GM12878 (cell line): Measurements from ENCODE around the gene SPAG9. TPM values are rescaled to one million over a fixed set of nuclear protein-coding genes. Genes with fewer than 3 reads are reported as not detected.
A peak's percentile ranks its signal among the peaks of the same experiment; 100 is the strongest.

Source experiments
- ATAC-seq: fragments of 200-7000 bp; cut with Tn5 transposase; 3 replicates; pipeline ENCODE4 v1.9.1; 2020; ENCODE audit warnings: mild to moderate bottlenecking, moderate library complexity
- BruUV-seq: library from RNA; stranded (reverse); fragments of 400-500 nt; replicated peaks from 2 replicates; lab custom pipeline; 2021; lab: Mats Ljungman, UMichigan
- CTCF ChIA-PET: fragments of 300-600 bp; sonication (Branson Sonifier 250); formaldehyde crosslinking; extraction: SDS; loops from one replicate; lab custom pipeline; 2021; ENCODE audit warnings: inconsistent platforms; lab: Yijun Ruan, JAX
- POLR2A ChIA-PET: fragments of 350-600 bp; formaldehyde crosslinking; extraction: SDS; loops from one replicate; lab custom pipeline; 2021; ENCODE audit warnings: inconsistent platforms; lab: Charles Lee
- RAD21 ChIA-PET: fragments of 300-600 bp; sonication (Branson Sonifier 250); formaldehyde crosslinking; loops from one replicate; lab custom pipeline; 2023; ENCODE audit warnings: antibody characterized with exemption; ENCODE audit not compliant: unreplicated experiment; lab: Charles Lee
- SMC1A ChIA-PET: fragments of 300-600 bp; sonication (Branson Sonifier 250); formaldehyde crosslinking; loops from one replicate; lab custom pipeline; 2023; ENCODE audit not compliant: unreplicated experiment, uncharacterized antibody; lab: Charles Lee
- DNase-seq: peaks from one replicate; pipeline ENCODE4 v3.0.0-alpha.2; 2011; ENCODE audit warnings: low read depth, low spot score
- FAIRE-seq: peaks from 3 replicates; lab custom pipeline; 2011; peaks lifted over from hg19 to GRCh38; lab: Jason Lieb, UNC
- H2AFZ ChIP-seq: 2 replicates; pipeline ENCODE4 v1.6.0; 2011; ENCODE audit warnings: low read depth, low read length, control low read depth; ENCODE audit not compliant: control insufficient read depth
- H3K27ac ChIP-seq: 2 replicates; pipeline ENCODE4 v1.5.1; 2011; ENCODE audit warnings: control low read depth; ENCODE audit not compliant: control insufficient read depth, insufficient read depth
- H3K27me3 ChIP-seq, 2 experiments: replicated peaks in 1 of 2; 2 replicates each; pipeline versions ENCODE4 v1.6.0 to v1.6.1; 2011; ENCODE audit warnings: low read length in 1 of 2; ENCODE audit not compliant: control insufficient read depth in 2 of 2, insufficient read depth in 2 of 2
- H3K36me3 ChIP-seq, 2 experiments: 2 replicates each; pipeline ENCODE4 v1.5.1; 2011; ENCODE audit warnings: low read length in 1 of 2; ENCODE audit not compliant: control insufficient read depth in 2 of 2, insufficient read depth in 2 of 2
- H3K4me1 ChIP-seq: 2 replicates; pipeline ENCODE4 v1.6.1; 2011; ENCODE audit warnings: mild to moderate bottlenecking, low read length, moderate library complexity, mixed read lengths; ENCODE audit not compliant: control insufficient read depth, insufficient read depth
- H3K4me2 ChIP-seq: 2 replicates; pipeline ENCODE4 v1.6.0; 2011; ENCODE audit warnings: control low read depth; ENCODE audit not compliant: control insufficient read depth, insufficient read depth
- H3K4me3 ChIP-seq: fragments of 200-600 bp; sonication (generic); 2 replicates; pipeline ENCODE4 v1.5.1; 2016
- H3K79me2 ChIP-seq: 2 replicates; pipeline ENCODE4 v1.6.0; 2011; ENCODE audit warnings: low read length; ENCODE audit not compliant: control insufficient read depth, insufficient read depth
- H3K9ac ChIP-seq: 2 replicates; pipeline ENCODE4 v1.8.0; 2011; ENCODE audit warnings: low read length, control low read depth, mixed read lengths; ENCODE audit not compliant: control insufficient read depth, insufficient read depth
- H3K9me3 ChIP-seq: replicated peaks from 3 replicates; pipeline ENCODE4 v1.5.1; 2011; ENCODE audit warnings: mild to moderate bottlenecking, low read length; ENCODE audit not compliant: control insufficient read depth, insufficient read depth
- H4K20me1 ChIP-seq: 2 replicates; pipeline ENCODE4 v1.6.0; 2011; ENCODE audit not compliant: control insufficient read depth, insufficient read depth
- CBX5 ChIP-seq: sonication (generic); IDR thresholded peaks from 2 replicates; pipeline ENCODE4 v1.6.1; 2016; ENCODE audit warnings: low read depth, moderate library complexity, mild to moderate bottlenecking, inconsistent platforms
- CEBPB ChIP-seq, 2 experiments: fragments of 150-350 bp in 1 of 2; IDR thresholded peaks; 2 replicates each; pipeline ENCODE4 v1.6.1; 2012 to 2014; ENCODE audit warnings: low read depth in 2 of 2, low read length in 2 of 2, borderline replicate concordance in 1 of 2, inconsistent platforms in 1 of 2
- MTA2 ChIP-seq: fragments of 450-650 bp; IDR thresholded peaks from 2 replicates; pipeline ENCODE4 v1.6.1; 2016; ENCODE audit warnings: low read depth, mild to moderate bottlenecking, moderate library complexity
- MTA3 ChIP-seq: IDR thresholded peaks from 2 replicates; pipeline ENCODE4 v1.6.1; 2012; ENCODE audit warnings: low read length, inconsistent platforms, borderline replicate concordance
- NBN ChIP-seq: fragments of 450-650 bp; IDR thresholded peaks from 2 replicates; pipeline ENCODE4 v1.6.1; 2016
- NFYB ChIP-seq: IDR thresholded peaks from 2 replicates; pipeline ENCODE4 v1.6.1; 2011; ENCODE audit warnings: low read depth, mild to moderate bottlenecking, low read length, improper control_type of control experiment, moderate library complexity; ENCODE audit not compliant: insufficient read depth
- POLR2AphosphoS2 ChIP-seq: IDR thresholded peaks from 2 replicates; pipeline ENCODE4 v1.6.1; 2011; ENCODE audit warnings: low read depth, mild to moderate bottlenecking, low read length, improper control_type of control experiment, moderate library complexity
- SMAD5 ChIP-seq: IDR thresholded peaks from 2 replicates; pipeline ENCODE4 v1.6.1; 2016; ENCODE audit warnings: antibody characterized with exemption, low read depth
- TBL1XR1 ChIP-seq: IDR thresholded peaks from 2 replicates; pipeline ENCODE4 v1.6.1; 2012; ENCODE audit warnings: low read depth, low read length, improper control_type of control experiment
- ZNF207 ChIP-seq: fragments of 450-650 bp; IDR thresholded peaks from 2 replicates; pipeline ENCODE4 v1.6.1; 2014; ENCODE audit warnings: antibody characterized with exemption, mild to moderate bottlenecking, borderline replicate concordance
- WGBS: methylation state at CpG from one replicate; pipeline ENCODE4 v1.1.6; 2016; ENCODE audit warnings: low lambda C conversion rate; ENCODE audit not compliant: insufficient replicate concordance, insufficient coverage; ENCODE audit errors: missing lambda C conversion rate; 5-methylcytosine and 5-hydroxymethylcytosine counted together
- in situ Hi-C: fragments of 300-500 bp; cut with MboI; formaldehyde crosslinking; loops from 9 replicates; pipeline ENCODE4 v1.14.3; 2018; ENCODE audit warnings: mixed read lengths
- intact Hi-C: fragments of 100-400 bp; cut with micrococcal nuclease; formaldehyde crosslinking; loops from one replicate; pipeline ENCODE4 v1.14.2; 2022; ENCODE audit not compliant: unreplicated experiment
- polyA plus RNA-seq, 11 experiments: library from polyadenylated mRNA; depleted of rRNA in 4 of 11; unstranded in 6 of 11; stranded (reverse) in 5 of 11; fragments of >200 nt; fragmentation: Nextera tagmentation in 4 of 11; fragmentation: Illumina TruSeq in 1 of 11; extraction: Ambion mirVana in 4 of 11; extraction: Trizol in 1 of 11; gene quantifications; 1 replicate in 1 of 11; 2 replicates in 10 of 11; pipeline versions ENCODE4 v1.2.1 to v1.2.3, GENCODE V29; 2011 to 2016; ENCODE audit warnings: inconsistent platforms in 2 of 11, missing spikeins in 2 of 11, low read depth in 1 of 11
- total RNA-seq, 4 experiments: library from RNA; depleted of rRNA in 3 of 4; stranded (reverse); fragments of >200 nt in 3 of 4; fragmentation: Illumina TruSeq in 1 of 4; extraction: Trizol in 1 of 4; gene quantifications; 2 replicates each; pipeline versions ENCODE4 v1.2.1 to v1.2.3, GENCODE V29; 2013 to 2021
- TF ChIP-seq, protein P1 (sequence below): fragments of 450-650 bp; IDR thresholded peaks from 2 replicates; pipeline ENCODE4 v1.6.1; 2017; ENCODE audit warnings: mild to moderate bottlenecking
- TF ChIP-seq, protein P2 (sequence below): fragments of 450-650 bp; IDR thresholded peaks from 2 replicates; pipeline ENCODE4 v1.6.1; 2016; ENCODE audit warnings: mild to moderate bottlenecking

Gene SPAG9
- total and polyA plus RNA-seq, 10 of the 15 experiments (the other 5 are each of a cell fraction or from before 2014, with no cell fraction given), result 6.6 to 42.0 (median 24.9) TPM

DNA sequence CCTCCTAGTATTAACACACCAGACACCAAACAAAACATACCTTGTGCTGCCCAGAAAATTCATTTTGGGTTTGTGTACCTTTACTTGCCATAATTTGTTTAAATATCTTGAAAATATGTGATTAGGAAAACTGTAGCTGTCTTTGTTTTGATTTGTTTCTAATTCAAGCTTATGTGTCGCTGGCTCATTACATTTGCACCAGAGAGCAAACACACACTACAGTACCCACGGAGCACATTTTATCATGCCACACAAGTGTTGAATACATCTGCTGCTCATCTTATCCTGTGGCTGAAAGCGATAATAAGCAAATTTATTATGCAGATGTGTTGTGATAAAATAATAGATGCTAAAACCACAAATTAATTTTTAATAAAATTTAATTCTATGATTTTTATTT is 63.1 kb downstream of the SPAG9 start:
- no TSS peak for BruUV-seq
- ChIA-PET POLR2A (interaction anchor here (0.7 to 1.0 kb wide), 2 partner anchors 9 to 59 kb away, joined by 3 to 5 read pairs; no protein-coding TSS in a partner anchor), CTCF (interaction anchor here (0.6 to 24.6 kb wide), 21 partner anchors 8 to 839 kb away, joined by 3 to 472 read pairs (median 8); partner anchors contain the start of gene NME1), RAD21 (interaction anchor here (0.7 to 7.1 kb wide), 9 partner anchors 10 to 205 kb away, joined by 3 to 147 read pairs (median 7); partner anchors contain the start of gene NME1), SMC1A (interaction anchor here (0.9 to 10.2 kb wide), 13 partner anchors 12 to 205 kb away, joined by 3 to 241 read pairs (median 5); partner anchors contain the start of gene NME1)
- ATAC-seq (no peak), DNase-seq (no peak), FAIRE-seq (no peak)
- in situ Hi-C loops (no loop called here), intact Hi-C loops (loop anchor here (2.0 kb wide), 1 partner anchor 95 kb away; the partner anchor contains the start of gene NME1)
- no peak overlapping the region for H3K4me3 ChIP-seq
- 96% methylated on average over 3 of the region's 3 CpGs for WGBS
- no peak overlapping the region for H3K4me2 ChIP-seq
- H3K79me2 ChIP-seq, result peaks cover 1% of the 10 kb centered on the region
- no peak for TF ChIP-seq MTA3
- no peak for TF ChIP-seq TBL1XR1
- TF ChIP-seq CEBPB (IDR thresholded peaks at IDR 0.05; ENCODE audit: borderline replicate concordance in 1 of 2, low read depth in 2 of 2, low read length in 2 of 2), result no peak
- TF ChIP-seq CBX5, result no peak
- no peak overlapping the region for H2AFZ ChIP-seq
- H3K9me3 ChIP-seq, result no peaks in the 10 kb centered on the region; the same call in 2 of the 3 replicates
- H3K4me1 ChIP-seq, result peaks cover 20% of the 10 kb centered on the region
- H3K27me3 ChIP-seq, result no peaks in the 10 kb centered on the region
- H3K36me3 ChIP-seq, result no peaks in the 10 kb centered on the region
- H3K9ac ChIP-seq, result no peak overlapping the region
- no peak overlapping the region for H3K27ac ChIP-seq
- no peaks in the 10 kb centered on the region for H4K20me1 ChIP-seq

DNA sequence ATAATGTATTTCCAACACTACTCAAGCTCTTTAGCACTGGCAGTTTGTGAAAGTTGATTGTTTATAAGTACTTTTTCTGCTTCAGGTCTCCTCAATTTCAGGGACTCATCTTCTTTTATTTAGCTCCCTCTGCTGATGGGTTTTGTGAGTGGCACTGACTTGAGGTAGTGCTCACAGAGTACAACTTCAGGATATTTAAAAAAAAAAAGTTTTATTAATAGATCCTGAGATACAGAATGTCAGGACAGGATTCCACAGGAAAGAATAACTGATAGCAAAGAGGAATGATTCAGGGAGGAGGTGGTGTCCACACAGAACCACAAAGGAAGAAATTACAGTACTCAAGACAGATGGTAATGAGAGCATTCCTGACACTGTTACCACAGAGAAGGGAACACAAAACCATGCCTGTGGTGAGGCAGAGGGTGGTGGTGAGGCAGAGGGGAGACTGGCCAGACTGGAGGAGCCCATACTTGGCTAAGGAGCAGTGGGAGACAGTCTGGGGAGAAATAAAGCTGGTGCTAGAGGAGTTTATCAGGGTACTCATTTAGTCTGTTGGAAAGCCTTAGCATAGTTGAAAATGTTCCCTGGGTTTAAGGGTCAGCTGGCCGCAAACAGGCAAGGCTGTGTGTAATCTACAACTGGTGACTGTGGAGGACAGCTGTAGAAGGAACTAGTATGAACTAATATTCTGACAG is 63.7 kb downstream of the SPAG9 start:
- Histone ChIP-seq H4K20me1 (no peaks in the 10 kb centered on the region), H3K4me2 (no peak overlapping the region), H3K4me1 (peaks cover 24% of the 10 kb centered on the region), H3K27me3 (no peaks in the 10 kb centered on the region), H3K27ac (no peak overlapping the region), H3K4me3 (no peak overlapping the region), H3K9ac (no peak overlapping the region), H3K36me3 (no peaks in the 10 kb centered on the region), H2AFZ (no peak overlapping the region), H3K79me2 (peaks cover 1% of the 10 kb centered on the region), H3K9me3 (no peaks in the 10 kb centered on the region; the same call in 2 of the 3 replicates)
- SMC1A ChIA-PET, result interaction anchor here (0.8 to 10.2 kb wide), 24 partner anchors 12 to 205 kb away, joined by 3 to 241 read pairs (median 5); partner anchors contain the start of gene NME1
- 100% methylated on average over 1 of the region's 1 CpG for WGBS
- POLR2A ChIA-PET, result interaction anchor here (0.6 to 0.7 kb wide), 3 partner anchors 9 to 324 kb away, joined by 4 to 6 read pairs (median 5); no protein-coding TSS in a partner anchor
- CTCF ChIA-PET, result interaction anchor here (0.5 to 24.6 kb wide), 33 partner anchors 9 to 839 kb away, joined by 3 to 472 read pairs (median 5); partner anchors contain the start of gene NME1
- BruUV-seq, result no TSS peak
- FAIRE-seq, result no peak
- in situ Hi-C loops, result no loop called here
- no peak for DNase-seq
- peak; percentile 86 for ATAC-seq
- intact Hi-C loops, result loop anchor here (1.0 to 2.0 kb wide), 2 partner anchors 56 to 96 kb away; partner anchors contain the start of gene NME1
- RAD21 ChIA-PET, result interaction anchor here (0.7 to 7.1 kb wide), 21 partner anchors 9 to 205 kb away, joined by 3 to 147 read pairs (median 5); partner anchors contain the start of gene NME1
- TF ChIP-seq MTA2 (no peak), ZNF207 (no peak), POLR2AphosphoS2 (no peak), NBN (no peak), NFYB (no peak), SMAD5 (no peak)
- TF ChIP-seq, protein P1, sequence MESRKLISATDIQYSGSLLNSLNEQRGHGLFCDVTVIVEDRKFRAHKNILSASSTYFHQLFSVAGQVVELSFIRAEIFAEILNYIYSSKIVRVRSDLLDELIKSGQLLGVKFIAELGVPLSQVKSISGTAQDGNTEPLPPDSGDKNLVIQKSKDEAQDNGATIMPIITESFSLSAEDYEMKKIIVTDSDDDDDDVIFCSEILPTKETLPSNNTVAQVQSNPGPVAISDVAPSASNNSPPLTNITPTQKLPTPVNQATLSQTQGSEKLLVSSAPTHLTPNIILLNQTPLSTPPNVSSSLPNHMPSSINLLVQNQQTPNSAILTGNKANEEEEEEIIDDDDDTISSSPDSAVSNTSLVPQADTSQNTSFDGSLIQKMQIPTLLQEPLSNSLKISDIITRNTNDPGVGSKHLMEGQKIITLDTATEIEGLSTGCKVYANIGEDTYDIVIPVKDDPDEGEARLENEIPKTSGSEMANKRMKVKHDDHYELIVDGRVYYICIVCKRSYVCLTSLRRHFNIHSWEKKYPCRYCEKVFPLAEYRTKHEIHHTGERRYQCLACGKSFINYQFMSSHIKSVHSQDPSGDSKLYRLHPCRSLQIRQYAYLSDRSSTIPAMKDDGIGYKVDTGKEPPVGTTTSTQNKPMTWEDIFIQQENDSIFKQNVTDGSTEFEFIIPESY, result no peak
- TF ChIP-seq, protein P2, sequence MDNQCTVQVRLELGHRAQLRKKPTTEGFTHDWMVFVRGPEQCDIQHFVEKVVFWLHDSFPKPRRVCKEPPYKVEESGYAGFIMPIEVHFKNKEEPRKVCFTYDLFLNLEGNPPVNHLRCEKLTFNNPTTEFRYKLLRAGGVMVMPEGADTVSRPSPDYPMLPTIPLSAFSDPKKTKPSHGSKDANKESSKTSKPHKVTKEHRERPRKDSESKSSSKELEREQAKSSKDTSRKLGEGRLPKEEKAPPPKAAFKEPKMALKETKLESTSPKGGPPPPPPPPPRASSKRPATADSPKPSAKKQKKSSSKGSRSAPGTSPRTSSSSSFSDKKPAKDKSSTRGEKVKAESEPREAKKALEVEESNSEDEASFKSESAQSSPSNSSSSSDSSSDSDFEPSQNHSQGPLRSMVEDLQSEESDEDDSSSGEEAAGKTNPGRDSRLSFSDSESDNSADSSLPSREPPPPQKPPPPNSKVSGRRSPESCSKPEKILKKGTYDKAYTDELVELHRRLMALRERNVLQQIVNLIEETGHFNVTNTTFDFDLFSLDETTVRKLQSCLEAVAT, result no peak
